PC-3 (cell line): Measurements from ENCODE around the gene PIGV.

Experiments used
- CTCF ChIP-seq: fragments of 300-600 bp; sonication (generic); conservative IDR thresholded peaks from 2 replicates; pipeline ENCODE4 v1.5.1; 2017; ENCODE audit warnings: antibody characterized with exemption, low read depth, mild to moderate bottlenecking, low read length
- EZH2 ChIP-seq: fragments of 300-600 bp; sonication (generic); IDR thresholded peaks from one replicate; pipeline ENCODE4 v1.6.1; 2017; ENCODE audit warnings: antibody characterized with exemption, mild to moderate bottlenecking, low read length; ENCODE audit not compliant: unreplicated experiment
- EZH2phosphoT487 ChIP-seq: fragments of 300-600 bp; sonication (generic); IDR thresholded peaks from 2 replicates; pipeline ENCODE4 v1.6.1; 2018; ENCODE audit warnings: mild to moderate bottlenecking, antibody characterized with exemption, low read length, borderline replicate concordance

GRCh38 chr1:26783646-26784022, 4.1 kb upstream of the PIGV start:
- TF ChIP-seq CTCF, result no peak
- TF ChIP-seq EZH2phosphoT487, result no peak
- TF ChIP-seq EZH2, result no peak
